T-helper 2 cell treated with Interferon-gamma antibody and Interleukin-4, amounts not matched to agents 5 μg/mL and 100 μg/mL, for 36 hours (primary cell): ENCODE data around the gene PHKA2.
A peak's percentile ranks its signal among the peaks of the same experiment; 100 is the strongest.

ENCODE experiments used
- DNase-seq: peaks from one replicate; pipeline ENCODE4 v3.0.0; 2021; ENCODE audit warnings: low spot score
- H3K27ac Mint-ChIP-seq: one replicate; pipeline ENCODE4 v1.8.0; 2021; ENCODE audit warnings: mild to moderate bottlenecking, mixed read lengths
- H3K27me3 Mint-ChIP-seq: one replicate; pipeline ENCODE4 v1.8.0; 2021; ENCODE audit warnings: low read depth, mixed read lengths
- H3K36me3 Mint-ChIP-seq: one replicate; pipeline ENCODE4 v1.8.0; 2021; ENCODE audit warnings: low read depth, mixed read lengths
- H3K4me1 Mint-ChIP-seq: one replicate; pipeline ENCODE4 v1.8.0; 2021; ENCODE audit warnings: low read depth, mixed read lengths
- H3K4me3 Mint-ChIP-seq: one replicate; pipeline ENCODE4 v1.8.0; 2022; ENCODE audit warnings: mild to moderate bottlenecking, moderate library complexity, mixed read lengths
- H3K9me3 Mint-ChIP-seq: one replicate; pipeline ENCODE4 v1.8.0; 2021; ENCODE audit warnings: mixed read lengths

Gene PHKA2

DNA sequence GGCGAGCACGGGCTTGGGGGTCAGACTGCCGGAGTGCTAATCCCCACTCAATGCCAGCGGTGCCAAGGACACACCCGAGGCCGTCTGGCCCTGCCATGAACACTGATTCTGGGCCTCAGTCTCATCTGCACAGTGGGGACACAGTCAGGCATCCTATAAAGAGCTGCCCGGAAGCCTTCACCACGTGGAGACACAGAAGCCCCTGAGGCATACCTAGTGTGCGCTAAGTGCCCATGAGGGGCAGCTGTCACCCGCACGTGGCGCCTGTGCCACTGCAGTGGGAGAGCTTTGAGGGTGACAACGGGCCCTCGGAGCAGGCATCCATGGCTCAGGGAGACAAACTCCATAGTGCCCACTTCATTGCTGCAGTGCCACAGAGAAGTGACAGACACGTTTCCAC lies 86.3 kb downstream of the PHKA2 start:
- DNase-seq, result no peak
- H3K27ac Mint-ChIP-seq, result no peak overlapping the region
- no peak overlapping the region for H3K4me3 Mint-ChIP-seq
- no peaks in the 10 kb centered on the region for H3K4me1 Mint-ChIP-seq
- H3K36me3 Mint-ChIP-seq, result no peaks in the 10 kb centered on the region
- H3K9me3 Mint-ChIP-seq, result no peaks in the 10 kb centered on the region
- H3K27me3 Mint-ChIP-seq, result no peaks in the 10 kb centered on the region

DNA sequence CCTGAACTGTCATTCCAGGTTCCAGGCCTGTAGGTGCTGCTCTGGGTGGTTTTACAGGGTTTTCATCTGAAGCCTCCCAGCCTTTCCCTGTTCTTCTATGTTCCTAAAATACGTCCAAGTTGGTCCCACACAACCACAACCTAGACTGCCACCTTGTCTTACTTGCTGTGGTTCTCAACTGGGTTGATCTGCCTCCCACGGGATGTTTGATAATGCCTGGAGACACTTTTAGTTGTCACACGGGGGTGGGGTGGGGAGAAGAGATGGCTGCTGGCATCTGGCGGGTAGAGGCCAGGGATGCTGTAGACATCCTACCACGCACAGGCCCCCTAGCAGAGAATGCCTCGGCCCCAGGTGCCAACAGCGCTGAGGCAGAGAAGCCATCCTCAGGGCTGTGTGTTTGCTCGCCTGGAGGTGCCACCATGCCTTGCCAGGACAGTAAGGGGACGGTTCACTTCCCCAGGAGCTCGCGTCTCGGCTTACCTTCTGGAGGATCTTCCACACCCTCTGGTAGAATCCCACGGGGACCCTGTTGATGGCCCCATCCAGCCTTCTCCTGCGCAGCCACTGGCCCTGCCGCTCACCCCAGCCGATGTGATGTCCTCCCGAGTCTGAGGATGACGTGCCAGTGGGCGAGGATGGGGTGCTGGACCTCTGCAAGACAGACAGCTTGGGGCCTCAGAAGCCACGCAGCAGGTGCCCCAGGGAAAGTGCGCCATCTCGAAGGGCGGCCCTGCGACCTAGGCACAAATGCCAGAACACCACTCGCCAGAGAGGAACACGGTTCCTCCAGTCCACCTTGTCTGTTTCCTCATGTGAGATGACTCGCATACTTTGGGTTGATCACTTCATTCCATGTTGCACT lies 87.0 kb downstream of the PHKA2 start:
- no peaks in the 10 kb centered on the region for H3K36me3 Mint-ChIP-seq
- H3K27me3 Mint-ChIP-seq, result no peaks in the 10 kb centered on the region
- DNase-seq, result no peak
- H3K9me3 Mint-ChIP-seq, result no peaks in the 10 kb centered on the region
- no peak overlapping the region for H3K27ac Mint-ChIP-seq
- no peak overlapping the region for H3K4me3 Mint-ChIP-seq
- no peaks in the 10 kb centered on the region for H3K4me1 Mint-ChIP-seq

DNA sequence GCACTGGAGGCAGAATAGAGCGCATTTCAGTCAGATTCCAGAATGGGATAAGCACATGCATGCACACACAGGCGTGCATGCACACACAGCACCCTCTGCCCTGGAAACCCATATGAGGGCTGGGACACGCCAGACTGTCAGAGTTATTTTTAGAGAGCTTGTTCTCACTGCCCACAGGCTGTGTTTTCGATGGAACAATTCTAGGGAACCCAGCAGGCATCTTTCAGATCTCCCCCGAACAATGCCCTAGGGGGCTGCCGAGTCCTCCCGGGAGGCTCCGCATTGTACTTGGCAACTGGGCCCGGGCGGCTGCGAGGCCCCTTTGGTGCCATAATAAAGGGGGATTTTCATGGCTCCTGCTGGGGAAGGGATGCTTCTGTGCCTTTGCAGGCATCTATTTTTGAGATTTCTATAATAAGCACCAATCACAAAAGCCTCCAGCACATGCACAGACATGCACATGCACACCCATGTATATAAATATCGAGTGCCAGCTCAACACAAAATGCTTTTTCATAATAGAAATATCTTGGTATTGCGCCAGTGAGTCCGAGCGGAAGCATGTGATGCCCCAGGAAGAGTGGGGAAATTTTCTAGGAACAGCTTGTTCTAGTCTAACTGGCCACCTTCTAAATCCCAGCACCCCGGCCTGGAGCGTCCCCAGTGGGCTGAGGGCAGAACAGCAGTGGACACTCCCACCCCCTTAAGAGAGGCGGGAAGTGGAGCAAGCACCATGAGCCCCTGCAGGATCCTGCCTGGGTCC lies 88.5 kb downstream of the PHKA2 start:
- H3K36me3 Mint-ChIP-seq, result no peaks in the 10 kb centered on the region
- DNase-seq, result no peak
- no peak overlapping the region for H3K27ac Mint-ChIP-seq
- H3K4me3 Mint-ChIP-seq, result no peak overlapping the region
- H3K27me3 Mint-ChIP-seq, result no peaks in the 10 kb centered on the region
- no peaks in the 10 kb centered on the region for H3K4me1 Mint-ChIP-seq
- H3K9me3 Mint-ChIP-seq, result no peaks in the 10 kb centered on the region

DNA sequence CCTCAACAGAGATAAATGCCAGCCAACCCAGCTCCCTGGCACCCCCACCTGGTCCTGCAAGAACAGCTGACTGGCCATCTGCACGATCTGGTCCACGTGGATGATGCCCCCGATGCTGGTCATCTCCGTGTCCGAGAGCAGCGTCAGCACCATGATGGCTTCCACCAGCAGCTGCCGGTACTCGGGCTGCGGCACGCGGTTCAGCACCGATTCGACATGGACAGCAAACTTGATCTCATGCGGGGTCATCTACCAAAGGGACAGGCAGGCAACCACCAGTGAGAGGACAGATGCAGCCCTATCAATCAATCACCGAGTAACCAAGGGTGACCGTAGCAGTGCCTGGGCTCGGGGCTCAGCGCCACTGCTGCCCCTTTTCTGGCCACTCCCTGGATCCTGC lies 89.8 kb downstream of the PHKA2 start:
- no peak for DNase-seq
- Mint-ChIP-seq H3K27ac (no peak overlapping the region), H3K4me1 (no peaks in the 10 kb centered on the region), H3K4me3 (no peak overlapping the region), H3K27me3 (no peaks in the 10 kb centered on the region), H3K9me3 (no peaks in the 10 kb centered on the region), H3K36me3 (no peaks in the 10 kb centered on the region)

DNA sequence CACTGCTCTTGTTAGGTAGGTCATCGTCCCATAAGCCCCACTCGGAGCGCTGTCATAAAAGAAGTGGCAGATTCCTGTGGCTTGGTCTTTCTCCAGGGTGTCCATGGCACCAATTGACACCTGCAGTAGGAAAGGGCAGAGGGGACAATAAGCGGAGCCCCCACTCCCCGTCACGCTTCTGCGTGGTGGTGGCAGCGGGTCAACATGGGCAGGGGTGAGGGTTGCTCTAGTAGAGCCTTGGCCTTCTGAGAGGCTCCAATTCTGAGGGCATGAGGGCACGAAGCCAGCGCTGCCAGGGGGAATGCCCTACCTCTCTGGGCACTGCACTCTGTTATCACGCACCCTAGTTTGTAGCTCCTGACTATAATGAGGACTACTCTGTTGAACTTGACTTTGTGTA lies 90.4 kb downstream of the PHKA2 start:
- DNase-seq, result no peak

DNA sequence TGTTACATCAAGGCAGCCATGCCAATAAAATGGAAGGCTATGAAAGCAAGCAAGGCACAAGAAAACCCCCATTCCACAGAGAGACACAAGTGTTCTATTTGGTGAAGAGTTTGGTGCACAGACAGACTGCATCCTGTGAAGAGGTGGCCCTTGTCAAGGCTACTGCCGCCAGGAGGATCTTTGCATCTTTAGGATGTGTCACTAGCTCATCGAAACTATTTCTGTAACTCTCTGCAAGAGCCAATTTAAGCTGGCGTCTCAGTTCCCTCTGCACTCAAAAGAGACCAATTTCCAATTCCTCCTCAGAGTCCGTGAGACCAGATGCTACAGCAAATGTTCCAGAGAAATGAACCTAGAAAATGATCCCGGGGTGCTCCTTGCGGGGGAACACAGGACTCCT lies 91.0 kb downstream of the PHKA2 start:
- Mint-ChIP-seq H3K4me1 (no peaks in the 10 kb centered on the region), H3K27ac (no peak overlapping the region), H3K36me3 (no peaks in the 10 kb centered on the region), H3K9me3 (no peaks in the 10 kb centered on the region), H3K4me3 (no peak overlapping the region), H3K27me3 (no peaks in the 10 kb centered on the region)
- DNase-seq, result no peak

More for the DNA sequence above, 90.4 kb downstream of the PHKA2 start:
- H3K27ac Mint-ChIP-seq, result no peak overlapping the region
- H3K4me1 Mint-ChIP-seq, result no peaks in the 10 kb centered on the region
- H3K36me3 Mint-ChIP-seq, result no peaks in the 10 kb centered on the region
- H3K9me3 Mint-ChIP-seq, result no peaks in the 10 kb centered on the region
- no peaks in the 10 kb centered on the region for H3K27me3 Mint-ChIP-seq
- H3K4me3 Mint-ChIP-seq, result no peak overlapping the region

DNA sequence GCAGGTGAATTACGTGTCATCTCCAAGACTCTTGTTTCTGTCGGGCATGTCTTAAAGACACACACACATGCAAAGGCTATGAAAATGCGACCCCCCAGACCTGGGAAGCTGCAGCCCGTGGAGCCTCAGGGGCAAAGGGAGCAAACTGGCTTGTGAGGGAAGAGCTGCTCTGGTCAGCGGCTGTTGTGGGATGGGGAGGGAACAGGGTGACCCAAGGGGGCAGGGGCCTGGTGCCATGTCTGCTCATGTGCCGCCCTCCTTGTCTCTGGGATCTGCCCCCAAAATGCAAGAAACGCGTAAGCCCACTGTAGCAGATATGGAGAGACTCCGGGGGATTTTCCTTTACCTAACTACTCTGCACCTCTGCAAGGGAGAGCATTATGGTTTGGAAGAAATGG lies 92.4 kb downstream of the PHKA2 start:
- H3K27ac Mint-ChIP-seq, result no peak overlapping the region
- H3K27me3 Mint-ChIP-seq, result no peaks in the 10 kb centered on the region
- no peaks in the 10 kb centered on the region for H3K36me3 Mint-ChIP-seq
- H3K4me1 Mint-ChIP-seq, result peaks cover 6% of the 10 kb centered on the region
- no peaks in the 10 kb centered on the region for H3K9me3 Mint-ChIP-seq
- DNase-seq, result no peak
- no peak overlapping the region for H3K4me3 Mint-ChIP-seq

DNA sequence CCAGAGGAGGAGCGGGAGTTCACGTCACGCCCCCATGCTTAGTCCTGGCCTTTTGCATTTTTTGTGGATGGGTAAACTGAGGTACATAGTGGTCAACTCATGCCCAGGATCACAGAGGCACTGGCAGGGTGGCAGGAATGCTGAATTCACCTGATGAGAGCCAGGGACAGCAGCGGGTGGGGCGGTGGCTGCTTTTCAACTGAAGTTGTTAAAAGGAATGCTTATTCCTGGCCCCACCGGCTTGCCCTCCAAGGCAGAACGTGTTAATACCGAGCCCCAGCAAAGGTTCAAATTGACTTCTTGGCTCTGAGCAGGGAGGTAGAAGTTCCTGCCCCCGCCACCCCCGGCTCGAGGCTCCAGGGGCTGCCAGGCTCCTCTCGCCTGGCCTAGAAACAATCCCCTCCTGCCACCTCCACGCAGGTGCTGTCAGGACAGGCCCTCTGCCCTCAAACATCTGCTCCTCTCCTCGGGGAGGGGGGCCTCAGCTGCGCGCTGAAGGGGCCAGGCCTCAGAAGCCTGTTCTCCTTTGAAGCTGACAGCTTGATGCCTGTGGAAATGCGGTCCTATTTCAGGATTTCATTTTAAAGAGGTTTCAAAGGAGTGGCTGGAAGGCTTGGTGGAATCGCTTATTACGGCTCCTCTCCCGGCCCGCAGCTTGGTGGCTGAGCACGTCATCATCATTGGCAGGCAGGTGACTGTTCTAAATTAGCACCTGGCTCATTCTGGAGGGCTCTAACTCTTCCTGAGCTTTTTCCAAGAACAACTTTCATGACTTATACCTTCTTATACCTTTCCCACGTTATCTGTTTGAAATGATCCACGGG lies 93.0 kb downstream of the PHKA2 start:
- Mint-ChIP-seq H3K4me3 (no peak overlapping the region), H3K4me1 (peaks cover 11% of the 10 kb centered on the region), H3K27ac (no peak overlapping the region), H3K9me3 (no peaks in the 10 kb centered on the region), H3K36me3 (no peaks in the 10 kb centered on the region), H3K27me3 (no peaks in the 10 kb centered on the region)
- no peak for DNase-seq

DNA sequence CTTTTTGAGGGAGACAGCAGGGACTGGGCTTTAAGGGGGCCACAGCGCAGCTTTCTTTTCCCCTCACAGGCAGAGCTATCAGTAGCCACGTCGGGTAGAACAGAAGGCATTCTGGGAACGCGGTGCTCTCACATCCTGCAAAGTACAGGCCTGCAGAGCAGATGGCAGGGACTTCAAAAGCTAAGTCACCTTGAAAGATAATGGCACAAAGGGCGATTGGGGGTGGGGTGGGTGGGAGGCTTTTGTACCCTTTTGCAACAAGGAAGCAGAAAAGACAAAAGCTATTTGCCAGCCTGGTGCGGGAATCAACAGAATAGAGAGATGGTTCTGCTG lies 93.9 kb downstream of the PHKA2 start:
- no peaks in the 10 kb centered on the region for H3K9me3 Mint-ChIP-seq
- no peak overlapping the region for H3K4me3 Mint-ChIP-seq
- H3K4me1 Mint-ChIP-seq, result peaks cover 18% of the 10 kb centered on the region
- no peak for DNase-seq
- H3K36me3 Mint-ChIP-seq, result no peaks in the 10 kb centered on the region
- no peaks in the 10 kb centered on the region for H3K27me3 Mint-ChIP-seq
- no peak overlapping the region for H3K27ac Mint-ChIP-seq

DNA sequence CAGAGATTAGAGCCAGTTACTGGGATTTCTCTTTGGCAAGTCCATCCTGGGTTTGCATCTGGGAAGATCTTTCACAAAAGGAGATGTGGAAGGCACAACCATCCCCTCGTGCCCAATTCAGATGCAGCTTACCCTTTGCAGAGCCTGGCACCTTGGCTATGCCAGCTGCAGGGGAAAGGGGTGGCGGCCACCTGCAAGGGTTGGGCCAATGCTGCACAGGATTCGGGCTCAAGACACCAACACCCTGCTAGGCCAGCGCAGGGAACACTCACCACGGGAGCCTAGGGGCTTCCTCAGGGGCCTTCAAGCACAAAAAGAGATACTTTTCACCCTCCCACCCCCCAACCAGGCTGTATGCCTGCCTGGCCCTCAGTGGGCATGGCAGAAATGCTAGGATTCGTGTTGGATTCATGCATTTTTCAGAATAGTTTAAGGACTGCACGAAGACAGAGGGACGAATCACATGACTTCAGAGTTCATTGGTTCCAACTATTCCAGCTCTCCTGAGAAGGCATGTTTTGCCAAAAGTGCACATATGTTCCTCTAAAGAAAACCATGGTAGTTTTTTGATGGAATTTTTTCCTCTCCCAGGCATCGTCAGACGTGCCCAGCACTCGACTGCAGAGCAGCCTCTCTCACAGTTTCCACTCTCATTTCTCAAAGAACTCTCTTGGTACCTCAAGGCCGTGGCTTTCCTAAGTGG lies 94.4 kb downstream of the PHKA2 start:
- no peaks in the 10 kb centered on the region for H3K36me3 Mint-ChIP-seq
- H3K4me1 Mint-ChIP-seq, result peaks cover 18% of the 10 kb centered on the region
- H3K27ac Mint-ChIP-seq, result no peak overlapping the region
- no peak overlapping the region for H3K4me3 Mint-ChIP-seq
- no peak for DNase-seq
- H3K27me3 Mint-ChIP-seq, result no peaks in the 10 kb centered on the region
- no peaks in the 10 kb centered on the region for H3K9me3 Mint-ChIP-seq

DNA sequence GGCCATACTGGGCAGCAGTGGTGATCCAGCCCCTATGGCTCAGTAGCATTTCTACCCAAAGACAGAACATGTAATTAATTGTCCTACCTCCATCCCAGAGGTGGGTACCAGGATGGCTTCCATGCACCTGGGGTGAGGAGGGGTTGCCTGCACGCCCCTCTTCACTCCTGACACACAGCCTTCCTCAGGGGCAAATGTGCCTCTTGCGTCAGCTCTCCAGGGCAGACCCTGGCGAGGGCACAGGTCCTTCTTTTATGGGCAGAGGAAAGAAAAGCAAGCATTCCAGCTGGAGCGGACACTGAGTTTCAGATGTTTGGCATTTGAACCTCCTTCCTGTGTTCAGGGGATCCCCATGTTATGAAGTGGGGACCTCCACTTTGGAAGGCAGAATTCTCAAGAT lies 95.6 kb downstream of the PHKA2 start:
- Mint-ChIP-seq H3K4me1 (peaks cover 18% of the 10 kb centered on the region), H3K36me3 (no peaks in the 10 kb centered on the region), H3K9me3 (no peaks in the 10 kb centered on the region), H3K27me3 (no peaks in the 10 kb centered on the region), H3K4me3 (no peak overlapping the region), H3K27ac (no peak overlapping the region)
- DNase-seq, result no peak

DNA sequence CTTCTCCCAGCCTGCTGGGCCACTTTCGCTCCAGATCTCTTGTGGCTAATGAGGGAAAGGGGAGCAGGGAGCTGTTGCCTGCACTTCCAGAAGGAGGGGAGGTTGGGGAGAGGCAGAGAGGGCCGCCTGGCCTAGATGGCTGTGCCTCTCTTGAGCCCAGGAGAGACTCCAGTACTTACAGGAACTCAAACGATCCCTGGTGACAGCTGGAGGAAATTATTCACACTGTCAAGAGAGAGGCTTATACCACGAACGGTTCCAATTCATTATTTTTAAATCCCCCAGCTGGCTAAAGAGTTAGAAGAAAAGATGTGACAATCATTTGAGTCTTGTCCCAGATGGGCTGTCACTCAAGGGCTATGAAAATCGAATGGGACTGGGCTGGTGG lies 96.1 kb downstream of the PHKA2 start:
- no peak for DNase-seq
- Mint-ChIP-seq H3K27me3 (no peaks in the 10 kb centered on the region), H3K9me3 (no peaks in the 10 kb centered on the region), H3K4me1 (peaks cover 18% of the 10 kb centered on the region), H3K27ac (no peak overlapping the region), H3K4me3 (no peak overlapping the region), H3K36me3 (no peaks in the 10 kb centered on the region)

DNA sequence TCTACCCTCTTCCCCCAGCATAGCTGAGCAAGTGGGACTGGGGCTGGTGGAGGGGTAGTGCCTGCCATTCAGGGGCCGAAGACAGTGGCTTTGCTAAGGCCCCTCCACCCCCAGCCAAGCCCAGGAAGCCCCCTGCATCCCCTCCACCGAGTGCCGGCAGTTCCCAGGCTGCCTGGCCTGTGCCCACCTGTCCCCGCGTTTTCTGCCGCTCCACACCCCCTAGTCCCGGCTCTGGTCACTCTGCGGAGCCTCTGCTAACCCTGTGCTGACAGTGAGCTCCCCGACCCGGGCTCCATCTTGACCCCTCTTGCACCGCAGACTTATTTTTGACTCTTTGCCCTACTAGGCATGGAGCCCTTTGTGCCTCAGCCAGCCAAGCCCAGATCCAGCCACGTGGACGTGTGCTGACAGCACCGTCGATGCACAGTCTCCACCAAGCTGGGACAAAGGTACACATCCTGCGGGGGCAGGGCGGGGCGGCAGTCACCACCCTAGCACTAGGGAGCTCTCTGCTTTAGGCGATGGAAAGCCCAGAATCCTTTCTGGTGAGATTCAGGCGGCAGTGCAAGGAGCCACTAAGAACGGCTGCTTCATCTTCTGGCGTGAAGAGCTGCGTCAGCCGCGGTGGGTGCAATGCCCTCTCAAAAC lies 96.6 kb downstream of the PHKA2 start:
- H3K27ac Mint-ChIP-seq, result peak overlapping the region; percentile 31
- H3K27me3 Mint-ChIP-seq, result no peaks in the 10 kb centered on the region
- no peaks in the 10 kb centered on the region for H3K36me3 Mint-ChIP-seq
- H3K9me3 Mint-ChIP-seq, result no peaks in the 10 kb centered on the region
- DNase-seq, result no peak
- peaks cover 18% of the 10 kb centered on the region for H3K4me1 Mint-ChIP-seq
- peak overlapping the region; percentile 86 for H3K4me3 Mint-ChIP-seq
